H9 (cell line): ENCODE data around the gene PTPN2. TPM values are rescaled to one million over a fixed set of nuclear protein-coding genes. Genes with fewer than 3 reads are reported as not detected.
A peak's percentile ranks its signal among the peaks of the same experiment; 100 is the strongest.
"Not testable (repeated sequence)": the region's sequence is repeated elsewhere in the genome, so short reads cannot be mapped to it uniquely, and the experiment has no call there.

Experiments
- DNase-seq: peaks from one replicate; pipeline ENCODE4 v3.0.0-alpha.2; 2017
- H2AFZ ChIP-seq: one replicate; pipeline ENCODE4 v1.6.1; 2013; ENCODE audit warnings: mild to moderate bottlenecking, low read length, control low read depth, moderate library complexity
- H2AK5ac ChIP-seq: 2 replicates; pipeline ENCODE4 v1.6.1; 2013; ENCODE audit warnings: low read length, control low read depth, mixed read lengths; ENCODE audit not compliant: insufficient read length
- H2BK120ac ChIP-seq: one replicate; pipeline ENCODE4 v1.6.1; 2013; ENCODE audit warnings: low read depth, mild to moderate bottlenecking, low read length, control low read depth, inconsistent platforms; ENCODE audit not compliant: poor library complexity, severe bottlenecking
- H2BK12ac ChIP-seq: 2 replicates; pipeline ENCODE4 v1.6.1; 2013; ENCODE audit warnings: low read length, control low read depth, mixed read lengths, low read depth; ENCODE audit not compliant: insufficient read length
- H2BK15ac ChIP-seq: 2 replicates; pipeline ENCODE4 v1.6.1; 2013; ENCODE audit warnings: low read depth, low read length, control low read depth
- H2BK20ac ChIP-seq: one replicate; pipeline ENCODE4 v1.6.1; 2013; ENCODE audit warnings: low read depth, mild to moderate bottlenecking, low read length, control low read depth, inconsistent platforms; ENCODE audit not compliant: poor library complexity, severe bottlenecking
- H2BK5ac ChIP-seq: 2 replicates; pipeline ENCODE4 v1.6.1; 2013; ENCODE audit warnings: low read length, control low read depth, mixed read lengths; ENCODE audit not compliant: insufficient read length
- H3K14ac ChIP-seq: 2 replicates; pipeline ENCODE4 v1.6.1; 2013; ENCODE audit warnings: low read length, control low read depth; ENCODE audit not compliant: insufficient read depth
- H3K18ac ChIP-seq: 2 replicates; pipeline ENCODE4 v1.6.1; 2013; ENCODE audit warnings: low read depth, mild to moderate bottlenecking, mixed read lengths, low read length, control low read depth; ENCODE audit not compliant: insufficient read length
- H3K23ac ChIP-seq: 2 replicates; pipeline ENCODE4 v1.6.1; 2013; ENCODE audit warnings: low read length, control low read depth, mixed read lengths, low read depth; ENCODE audit not compliant: insufficient read length
- H3K23me2 ChIP-seq: 2 replicates; pipeline ENCODE4 v1.6.1; 2013; ENCODE audit warnings: low read depth, mild to moderate bottlenecking, mixed read lengths, low read length, control low read depth; ENCODE audit not compliant: insufficient read length, poor library complexity, severe bottlenecking
- H3K27ac ChIP-seq: 2 replicates; pipeline ENCODE4 v1.5.1; 2013; ENCODE audit warnings: low read length, control low read depth, mixed read lengths, low read depth; ENCODE audit not compliant: insufficient read length
- H3K27me3 ChIP-seq: 2 replicates; pipeline ENCODE4 v1.6.1; 2013; ENCODE audit warnings: low read length, control low read depth, inconsistent platforms; ENCODE audit not compliant: insufficient read depth
- H3K4ac ChIP-seq: 2 replicates; pipeline ENCODE4 v1.6.1; 2013; ENCODE audit warnings: low read depth, mild to moderate bottlenecking, control low read depth, inconsistent platforms, low read length, moderate library complexity
- H3K4me1 ChIP-seq: 2 replicates; pipeline ENCODE4 v1.6.1; 2013; ENCODE audit warnings: low read length, control low read depth, inconsistent platforms; ENCODE audit not compliant: insufficient read depth
- H3K4me2 ChIP-seq: 2 replicates; pipeline ENCODE4 v1.6.1; 2013; ENCODE audit warnings: low read length, control low read depth, mixed read lengths; ENCODE audit not compliant: insufficient read length, insufficient read depth
- H3K56ac ChIP-seq: 2 replicates; pipeline ENCODE4 v1.6.1; 2013; ENCODE audit warnings: low read depth, mild to moderate bottlenecking, mixed read lengths, low read length, control low read depth; ENCODE audit not compliant: insufficient read length
- H3K79me1 ChIP-seq: 2 replicates; pipeline ENCODE4 v1.6.1; 2013; ENCODE audit warnings: low read depth, mild to moderate bottlenecking, moderate library complexity, low read length, control low read depth, inconsistent platforms; ENCODE audit not compliant: insufficient read depth, poor library complexity, severe bottlenecking
- H3K79me2 ChIP-seq: 2 replicates; pipeline ENCODE4 v1.6.1; 2013; ENCODE audit warnings: low read length, control low read depth, inconsistent platforms; ENCODE audit not compliant: insufficient read depth
- H3K9ac ChIP-seq: 2 replicates; pipeline ENCODE4 v1.6.1; 2013; ENCODE audit warnings: low read length, control low read depth, mixed read lengths; ENCODE audit not compliant: insufficient read length; ENCODE audit errors: extremely low read depth
- H3K9me3 ChIP-seq: one replicate; pipeline ENCODE4 v1.6.1; 2013; ENCODE audit warnings: low read depth, low read length, inconsistent platforms; ENCODE audit not compliant: control insufficient read depth
- H3T11ph ChIP-seq: one replicate; pipeline ENCODE4 v1.6.1; 2013; ENCODE audit warnings: mild to moderate bottlenecking, low read length, control low read depth, inconsistent platforms
- H4K20me1 ChIP-seq: one replicate; pipeline ENCODE4 v1.6.1; 2013; ENCODE audit not compliant: control insufficient read depth, insufficient read length, insufficient read depth
- H4K5ac ChIP-seq: 2 replicates; pipeline ENCODE4 v1.6.1; 2013; ENCODE audit warnings: low read depth, mild to moderate bottlenecking, mixed read lengths, low read length, control low read depth; ENCODE audit not compliant: insufficient read length
- H4K8ac ChIP-seq: replicated peaks from 2 replicates; pipeline ENCODE4 v1.6.1; 2013; ENCODE audit warnings: low read length, control low read depth, mixed read lengths, low read depth; ENCODE audit not compliant: insufficient read length
- H4K91ac ChIP-seq: 2 replicates; pipeline ENCODE4 v1.6.1; 2013; ENCODE audit warnings: low read depth, mild to moderate bottlenecking, moderate library complexity, mixed read lengths, low read length, control low read depth; ENCODE audit not compliant: insufficient read length
- H3K27ac Mint-ChIP-seq, 3 experiments: 2 replicates in 2 of 3; 3 replicates in 1 of 3; pipeline ENCODE4 v1.8.0; 2020 to 2021; ENCODE audit warnings: mixed read lengths in 3 of 3, mild to moderate bottlenecking in 1 of 3, moderate library complexity in 1 of 3
- H3K27me3 Mint-ChIP-seq: 2 replicates; pipeline ENCODE4 v1.8.0; 2021; ENCODE audit warnings: low read depth, mild to moderate bottlenecking, moderate library complexity, mixed read lengths
- H3K36me3 Mint-ChIP-seq, 3 experiments: 2 replicates in 2 of 3; 3 replicates in 1 of 3; pipeline ENCODE4 v1.8.0; 2020 to 2021; ENCODE audit warnings: low read depth in 3 of 3, mixed read lengths in 3 of 3; ENCODE audit not compliant: insufficient read depth in 1 of 3
- H3K4me1 Mint-ChIP-seq, 2 experiments: 2 replicates each; pipeline ENCODE4 v1.8.0; 2020; ENCODE audit warnings: mixed read lengths in 2 of 2
- H3K4me3 Mint-ChIP-seq, 2 experiments: 2 replicates in 1 of 2; 3 replicates in 1 of 2; pipeline ENCODE4 v1.8.0; 2020 to 2021; ENCODE audit warnings: mild to moderate bottlenecking in 2 of 2, mixed read lengths in 2 of 2, moderate library complexity in 1 of 2
- H3K9me3 Mint-ChIP-seq, 2 experiments: 2 replicates in 1 of 2; 3 replicates in 1 of 2; pipeline ENCODE4 v1.8.0; 2020; ENCODE audit warnings: mild to moderate bottlenecking in 2 of 2, mixed read lengths in 2 of 2, moderate library complexity in 1 of 2
- CTCF ChIP-seq: fragments of 200-600 bp; sonication (generic); conservative IDR thresholded peaks from 3 replicates; pipeline ENCODE4 v1.8.0; 2021; ENCODE audit warnings: antibody characterized with exemption, mild to moderate bottlenecking
- WGBS: extraction: QIAGEN DNeasy Blood & Tissue Kit; methylation state at CpG from one replicate; pipeline ENCODE4 v1.1.7; 2013; ENCODE audit warnings: missing lambda C conversion rate, low lambda C conversion rate, mixed read lengths; ENCODE audit not compliant: insufficient read length; ENCODE audit errors: extremely low coverage; 5-methylcytosine and 5-hydroxymethylcytosine counted together
- total RNA-seq: library from RNA; stranded (reverse); gene quantifications from 2 replicates; pipeline ENCODE4 v1.2.1, GENCODE V29; 2021

The PTPN2 gene
- total RNA-seq, 1 experiment from 2014 or later, result 48.7 TPM

- H3K27ac ChIP-seq, result no peak overlapping the region
- no CpG with 5 or more reads among the region's 8 CpGs for WGBS
Observed at GRCh38 chr18:12879840-12880540, 4.0 kb downstream of the PTPN2 start.

GRCh38 chr18:12874992-12875391 is 9.0 kb downstream of the PTPN2 start:
- H3K27ac ChIP-seq, H3K4me2 ChIP-seq, H3K4ac ChIP-seq, H3K9ac ChIP-seq, H3T11ph ChIP-seq, H3K4me3 Mint-ChIP-seq, H3K27ac Mint-ChIP-seq, H3K27me3 ChIP-seq, H2BK15ac ChIP-seq, H3K23ac ChIP-seq, H3K18ac ChIP-seq, H4K20me1 ChIP-seq, DNase-seq, H2BK12ac ChIP-seq, H2BK5ac ChIP-seq, H2AFZ ChIP-seq, H4K91ac ChIP-seq, H2AK5ac ChIP-seq, H3K56ac ChIP-seq, H4K8ac ChIP-seq, H3K9me3 ChIP-seq, H2BK20ac ChIP-seq, H4K5ac ChIP-seq, H3K27me3 Mint-ChIP-seq, H3K23me2 ChIP-seq, H3K4me1 ChIP-seq, H3K14ac ChIP-seq, H2BK120ac ChIP-seq: not testable (repeated sequence)
- WGBS, result no CpG with 5 or more reads among the region's 2 CpGs
- H3K9me3 Mint-ChIP-seq, result peaks cover 13 to 17% of the 10 kb centered on the region in 2 experiments
- Histone ChIP-seq H3K79me2 (peaks cover 26% of the 10 kb centered on the region; the same call in 1 of the 2 replicates), H3K79me1 (peaks cover 14% of the 10 kb centered on the region)
- H3K36me3 Mint-ChIP-seq, result peaks cover 13 to 24% (median 24%) of the 10 kb centered on the region in 3 experiments
- H3K4me1 Mint-ChIP-seq, result peaks cover 21 to 26% of the 10 kb centered on the region in 2 experiments

More at GRCh38 chr18:12879840-12880540, 4.0 kb downstream of the PTPN2 start:
- H3K4me2 ChIP-seq, result no peak overlapping the region
- no peak overlapping the region for H3T11ph ChIP-seq
- no peak overlapping the region for H3K56ac ChIP-seq
- no peaks in the 10 kb centered on the region for H3K9me3 ChIP-seq
- H4K8ac ChIP-seq, result no peak overlapping the region
- no peak overlapping the region for H2BK120ac ChIP-seq
- no peak overlapping the region for H2BK15ac ChIP-seq
- no peak overlapping the region for H3K4ac ChIP-seq
- H3K4me1 ChIP-seq, result peaks cover 19% of the 10 kb centered on the region; the same call in 1 of the 2 replicates
- no peak overlapping the region for H2BK20ac ChIP-seq
- H3K36me3 Mint-ChIP-seq, result peaks cover 0 to 14% (median 10%) of the 10 kb centered on the region in 3 experiments; a peak in 6 of 7 replicates
- H3K23me2 ChIP-seq, result peaks cover 10% of the 10 kb centered on the region
- H3K23ac ChIP-seq, result no peak overlapping the region
- H4K5ac ChIP-seq, result no peak overlapping the region
- no peak overlapping the region for H2BK5ac ChIP-seq
- H2BK12ac ChIP-seq, result no peak overlapping the region
- H4K91ac ChIP-seq, result no peak overlapping the region
- no peak overlapping the region for H2AK5ac ChIP-seq
- H3K14ac ChIP-seq, result no peak overlapping the region
- no peaks in the 10 kb centered on the region; the same call in 1 of the 2 replicates for H3K27me3 Mint-ChIP-seq
- TF ChIP-seq CTCF, result no peak
- H3K9ac ChIP-seq, result no peak overlapping the region
- H3K18ac ChIP-seq, result no peak overlapping the region
- peaks cover 45% of the 10 kb centered on the region; the same call in 1 of the 2 replicates for H3K79me2 ChIP-seq
- no peak for DNase-seq
- H3K79me1 ChIP-seq, result peaks cover 16% of the 10 kb centered on the region
- peak overlapping the region in 2 of 3 experiments; percentile 25 to 31; a peak in 2 of 7 replicates for H3K27ac Mint-ChIP-seq
- peaks cover 2% of the 10 kb centered on the region for H4K20me1 ChIP-seq
- no peaks in the 10 kb centered on the region for H3K27me3 ChIP-seq
- H3K9me3 Mint-ChIP-seq, result peaks cover 0 to 7% of the 10 kb centered on the region in 2 experiments; a peak in 3 of 5 replicates
- H3K4me1 Mint-ChIP-seq, result peaks cover 55 to 58% of the 10 kb centered on the region in 2 experiments
- no peak overlapping the region for H2AFZ ChIP-seq
- H3K4me3 Mint-ChIP-seq, result peak overlapping the region in 1 of 2 experiments; percentile 66; a peak in 3 of 5 replicates
